ENCODE results near the gene CRB2.
A peak's percentile ranks its signal among the peaks of the same experiment; 100 is the strongest.

Gene CRB2

DNA sequence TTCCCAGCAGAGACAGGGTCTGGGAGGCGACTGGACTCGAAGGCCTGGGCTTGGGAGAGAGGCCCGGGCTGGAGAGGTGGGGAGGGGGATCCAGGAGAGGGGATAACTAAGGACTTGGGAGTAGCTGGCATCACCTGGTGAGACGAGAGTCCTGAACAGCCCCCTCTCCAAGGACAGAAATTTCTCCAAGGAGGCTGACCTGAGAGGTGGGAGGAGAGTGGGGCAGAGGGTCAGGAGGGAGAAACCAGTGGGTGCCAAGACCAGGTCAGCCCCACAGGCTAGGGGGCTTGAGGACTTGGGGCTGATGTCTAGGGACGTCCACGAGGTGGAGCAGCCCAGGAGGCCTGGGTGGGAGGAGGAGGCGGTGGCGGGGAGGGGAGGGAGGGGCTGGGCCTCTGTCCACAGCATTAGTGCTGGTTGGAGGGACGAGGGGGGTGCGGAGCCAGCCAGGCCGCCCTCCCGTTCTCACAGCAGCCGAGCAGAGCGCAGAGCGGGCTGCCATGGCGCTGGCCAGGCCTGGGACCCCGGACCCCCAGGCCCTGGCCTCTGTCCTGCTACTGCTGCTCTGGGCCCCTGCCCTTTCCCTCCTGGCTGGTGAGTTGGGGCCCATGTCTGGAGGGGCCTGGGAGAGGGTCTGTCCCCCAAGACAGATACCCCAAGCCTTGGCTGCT is at the start of gene CRB2:
Gene CRB2 (plus strand): TSS at position 437 of the 671 bp plus-strand sequence. CDS start 64 bp downstream, at position 501.
- DNase-seq (ENCODE audit: low spot score), result no peak

DNA sequence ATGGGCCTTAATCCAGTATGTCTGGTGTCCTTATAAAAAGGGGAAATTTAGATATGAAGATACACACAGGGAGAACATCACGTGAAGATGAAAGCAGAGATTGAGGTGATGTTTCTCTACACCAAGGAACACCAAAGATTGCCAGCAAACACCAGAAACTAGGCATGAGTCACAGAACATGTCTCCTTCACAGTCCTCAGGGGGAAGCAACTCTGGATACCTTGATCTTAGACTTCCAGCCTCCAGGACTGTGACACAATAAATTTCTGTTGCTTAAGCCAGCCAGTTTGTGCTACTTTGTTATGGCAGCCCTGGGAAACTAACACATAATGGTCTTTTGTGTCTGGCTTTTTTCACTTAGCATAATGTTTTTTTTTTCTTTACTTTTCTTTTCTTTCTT is 46.4 kb upstream of the CRB2 start:
- DNase-seq (ENCODE audit: low spot score), result no peak

DNA sequence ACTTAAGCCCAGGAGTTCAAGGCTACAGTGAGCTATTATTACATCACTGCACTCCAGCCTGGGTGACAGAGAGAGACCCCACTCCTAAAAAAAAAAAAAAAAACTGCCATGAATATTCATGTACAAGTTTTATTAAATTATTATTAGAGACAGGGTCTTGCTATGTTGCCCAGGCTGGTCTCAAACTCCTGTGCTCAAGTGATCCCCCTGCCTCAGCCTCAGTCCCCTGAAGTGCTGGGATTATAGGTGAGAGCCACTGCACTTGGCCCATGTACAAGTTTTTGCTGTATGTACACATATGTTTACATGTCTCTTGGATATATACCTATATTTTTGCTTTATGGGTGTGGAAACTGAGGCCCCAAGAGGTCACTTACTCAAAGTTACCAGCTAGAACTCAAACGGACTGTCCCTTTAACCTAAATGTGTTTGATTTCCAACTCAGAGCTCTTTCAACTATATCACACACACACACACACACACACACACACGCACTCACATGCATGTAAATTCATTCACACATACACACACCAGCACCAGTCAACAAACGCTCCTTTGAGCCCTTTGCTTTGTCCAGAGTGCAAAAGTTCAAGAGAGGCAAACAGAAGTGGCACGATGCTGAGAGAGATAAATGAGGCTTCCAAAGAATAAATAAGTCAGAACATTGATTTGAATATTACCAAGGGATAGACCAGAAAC is 45.3 kb upstream of the CRB2 start:
- DNase-seq (ENCODE audit: low spot score), result no peak

DNA sequence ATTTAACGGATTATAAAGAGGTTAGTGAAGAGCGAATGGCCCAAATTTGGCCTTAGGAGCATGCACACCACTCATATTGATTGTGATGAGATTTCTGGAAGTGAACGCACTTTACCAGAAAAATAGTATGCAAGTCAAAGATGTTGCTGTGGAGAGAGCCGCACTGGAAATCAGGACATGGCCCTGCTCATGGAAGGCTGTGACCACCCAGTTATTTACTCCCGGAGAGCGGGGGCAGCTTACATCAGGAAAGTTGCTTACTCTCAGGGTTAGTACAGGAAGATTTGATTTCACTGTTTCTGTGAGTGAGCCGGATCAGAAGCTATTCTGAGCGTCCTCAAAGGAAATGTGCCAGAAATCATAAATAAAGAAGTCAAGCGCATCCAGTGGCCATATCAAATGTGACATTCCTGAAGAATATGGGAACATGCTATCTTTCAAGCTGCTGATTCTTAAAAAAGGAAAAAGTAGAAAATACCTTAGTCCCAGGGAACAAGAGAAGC is 44.7 kb upstream of the CRB2 start:
- no peak for DNase-seq (ENCODE audit: low spot score)

DNA sequence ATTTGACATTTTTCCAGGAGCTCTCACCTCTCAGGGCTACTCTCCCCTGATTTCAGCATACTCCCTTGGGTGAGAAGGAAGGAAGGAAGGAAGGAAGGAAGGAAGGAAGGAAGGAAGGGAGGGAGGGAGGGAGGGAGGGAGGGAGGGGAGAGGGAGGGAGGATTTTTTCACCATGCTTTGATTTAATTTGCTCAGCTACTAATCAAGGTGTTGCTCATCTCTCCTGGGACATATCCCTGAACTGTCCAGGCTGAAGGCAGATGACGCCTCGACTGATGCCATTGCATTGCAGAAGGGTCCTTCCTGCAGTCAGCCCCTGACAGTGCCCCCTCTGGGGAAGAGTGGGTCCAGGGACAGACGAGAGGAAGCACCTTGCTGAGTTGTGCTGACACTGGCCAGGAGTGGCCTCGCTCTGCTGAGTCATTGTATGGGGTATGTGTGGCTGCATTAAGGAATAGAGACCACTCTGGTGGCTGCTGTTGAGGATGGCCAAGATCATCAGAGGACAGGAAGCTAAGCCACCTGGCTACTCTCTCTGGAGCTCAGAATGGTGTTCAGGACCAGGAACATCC is 43.6 kb upstream of the CRB2 start:
- DNase-seq (ENCODE audit: low spot score), result no peak

DNA sequence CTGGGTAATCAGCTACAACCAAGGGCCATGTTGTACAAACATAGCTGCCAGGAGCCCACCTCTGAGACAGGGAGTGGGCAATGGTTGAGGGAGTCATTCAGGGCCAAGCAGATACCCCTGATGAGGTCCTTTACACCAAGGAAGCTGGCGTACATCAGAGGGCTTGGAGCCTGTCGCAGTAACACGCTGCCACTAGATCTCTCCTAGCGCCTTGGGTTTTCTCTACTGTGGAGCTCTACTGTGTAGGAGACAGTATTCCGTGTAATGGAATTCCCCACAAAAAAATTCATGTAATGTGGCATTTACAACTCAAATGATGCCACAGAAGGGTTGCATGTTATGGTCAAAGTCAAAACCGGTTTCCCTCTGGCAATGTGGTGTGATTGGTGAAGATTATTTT is 41.4 kb upstream of the CRB2 start:
- no peak for DNase-seq (ENCODE audit: low spot score)

DNA sequence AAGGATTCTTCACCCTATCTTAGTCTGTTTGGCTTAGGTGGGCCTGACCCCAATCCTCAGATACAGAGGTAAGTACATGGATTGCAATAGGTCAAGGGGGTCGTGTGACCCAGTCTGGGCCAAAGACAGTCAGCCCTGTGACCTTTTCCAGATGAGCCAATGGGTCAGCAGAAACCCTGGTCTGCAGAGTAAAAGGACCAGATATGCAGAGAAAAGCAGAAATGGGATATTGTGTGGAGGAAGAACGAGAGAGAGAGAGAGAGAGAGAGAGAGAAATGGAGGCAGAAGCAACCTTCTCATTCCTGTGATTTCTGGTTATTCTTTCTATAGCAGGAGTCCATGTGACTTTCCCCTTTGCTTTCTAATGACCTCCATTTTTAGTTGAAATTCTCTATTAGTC is 40.4 kb upstream of the CRB2 start:
- DNase-seq (ENCODE audit: low spot score), result no peak

DNA sequence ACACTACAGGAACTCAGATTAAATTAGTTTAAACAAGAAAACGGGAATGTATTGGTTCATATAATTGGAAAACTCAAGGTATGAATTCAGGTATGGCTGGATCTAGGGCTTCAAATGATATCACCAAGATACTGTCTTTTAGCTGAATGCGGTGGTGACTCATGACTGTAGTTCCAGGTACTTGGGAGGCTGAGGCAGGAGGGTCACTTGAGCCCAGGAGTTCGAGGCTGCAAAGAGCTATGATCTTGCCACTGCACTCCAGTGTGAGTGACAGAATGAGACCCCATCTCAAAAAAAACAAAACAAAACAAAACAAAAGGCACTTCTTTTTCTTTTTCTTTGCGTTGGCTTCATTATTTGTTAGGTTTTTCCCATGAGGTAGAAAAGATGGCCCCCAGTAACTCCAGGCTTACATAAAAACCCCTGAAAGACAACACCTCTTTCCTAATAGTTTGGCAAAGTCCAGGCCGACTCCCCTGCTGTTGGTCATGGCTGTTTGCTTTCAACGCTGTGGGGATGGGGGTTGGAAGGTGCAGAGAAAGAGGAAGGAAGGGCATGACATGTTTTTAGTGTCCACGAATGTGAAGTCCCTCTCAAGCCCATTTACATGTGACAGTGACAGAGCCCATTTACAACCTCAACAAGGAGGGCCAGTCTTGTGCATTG is 39.8 kb upstream of the CRB2 start:
- DNase-seq (ENCODE audit: low spot score), result no peak

DNA sequence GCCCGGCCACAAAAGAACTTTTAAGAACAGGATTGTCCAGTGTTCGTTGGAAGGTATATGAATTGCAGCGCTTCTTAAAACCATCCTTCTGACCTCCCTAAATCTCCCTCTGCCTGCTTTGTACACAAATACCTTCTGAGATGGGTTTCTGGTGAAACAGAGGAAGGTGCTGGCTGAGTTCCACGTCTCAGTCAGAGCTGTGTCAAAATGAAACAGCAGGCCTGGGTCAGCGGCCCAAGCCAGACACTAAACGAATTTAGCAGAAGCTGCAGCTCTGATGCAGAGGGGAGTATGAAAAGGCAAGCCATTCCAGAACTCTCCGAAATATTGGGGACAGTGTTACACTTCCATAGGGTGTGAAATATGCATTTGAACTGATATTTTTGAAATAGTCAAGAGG is 37.8 kb upstream of the CRB2 start:
- no peak for DNase-seq (ENCODE audit: low spot score)

DNA sequence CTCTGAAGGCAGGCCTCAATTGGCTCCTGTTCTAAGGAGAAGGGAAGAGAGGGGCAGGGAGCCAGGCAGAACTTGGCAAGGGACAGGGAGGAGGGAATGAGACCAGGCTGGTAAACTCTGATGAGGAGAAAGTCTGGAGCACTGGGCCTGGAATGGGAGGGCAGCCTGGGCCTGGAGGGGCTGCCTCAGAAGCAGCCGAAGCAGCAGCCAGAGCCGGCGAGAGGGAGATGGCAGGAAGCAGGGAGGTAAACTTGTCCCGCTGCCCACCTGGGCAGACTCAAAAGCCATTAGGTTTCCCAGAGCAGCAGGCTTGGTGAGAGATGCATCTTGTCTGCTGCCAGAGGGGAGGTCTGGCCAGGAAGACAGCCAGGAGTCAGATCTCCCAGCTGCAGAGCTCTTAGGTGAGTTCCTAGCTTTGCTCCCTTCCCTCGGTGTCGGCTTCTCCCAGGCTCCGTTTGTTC is 37.0 kb upstream of the CRB2 start:
- DNase-seq (ENCODE audit: low spot score), result peak; percentile 33

DNA sequence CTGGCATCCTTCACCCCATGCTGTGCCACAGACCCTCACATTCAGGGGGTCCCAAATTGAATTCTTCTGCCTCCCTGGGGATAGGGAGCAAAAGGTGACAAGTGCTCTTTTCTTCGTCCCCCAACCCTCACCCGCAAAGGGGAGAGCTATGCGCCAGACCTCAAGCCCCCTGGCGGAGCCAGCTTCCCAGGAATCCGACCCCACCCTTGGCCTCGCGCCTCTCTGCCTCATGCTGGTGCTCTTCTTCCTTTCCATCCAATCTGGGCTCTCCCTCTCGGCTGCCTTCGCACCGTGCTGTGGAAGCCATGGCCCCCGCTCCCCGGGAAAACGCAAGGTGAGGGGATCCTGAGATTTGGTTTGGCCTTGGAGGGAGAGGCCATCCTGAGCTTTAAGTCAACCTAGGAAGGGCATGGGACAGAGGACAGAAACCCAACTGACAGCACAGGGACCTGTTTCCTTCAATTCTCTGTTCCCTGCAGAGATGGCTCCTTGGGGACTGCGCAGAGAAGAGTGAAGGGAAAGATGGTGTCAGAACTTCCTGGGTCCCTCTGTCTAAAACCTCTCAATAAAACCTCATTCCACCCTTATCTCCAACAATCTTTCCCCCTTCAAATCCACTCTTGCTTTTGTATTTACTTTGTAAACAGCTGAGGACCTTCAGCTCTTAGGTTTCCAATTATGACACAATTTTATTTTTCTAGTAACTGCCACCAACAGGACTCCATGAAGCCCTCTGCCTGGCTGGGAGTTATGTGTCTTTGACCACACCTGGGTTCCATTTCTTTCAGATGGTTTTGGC is 36.3 kb upstream of the CRB2 start:
- no peak for DNase-seq (ENCODE audit: low spot score)

DNA sequence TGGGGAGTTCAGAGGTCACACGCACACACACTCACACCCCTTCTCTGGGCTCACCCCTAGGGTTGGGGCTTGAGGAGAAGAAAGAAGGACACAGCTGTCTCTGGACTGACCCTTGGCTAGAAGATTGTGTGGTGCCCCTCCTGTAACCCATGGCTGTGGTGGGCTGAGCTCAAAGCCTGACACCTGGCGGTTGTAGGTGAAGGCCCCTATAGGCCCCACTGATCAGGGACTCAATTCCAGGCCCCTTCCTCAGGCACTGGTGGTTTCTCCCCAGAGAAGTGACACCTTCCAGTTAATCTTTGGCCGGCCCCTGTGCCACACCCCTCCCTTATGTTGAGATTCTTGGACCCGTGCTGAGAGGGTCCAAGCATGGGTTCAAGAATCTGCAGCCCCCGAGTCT is 35.2 kb upstream of the CRB2 start:
- no peak for DNase-seq (ENCODE audit: low spot score)

DNA sequence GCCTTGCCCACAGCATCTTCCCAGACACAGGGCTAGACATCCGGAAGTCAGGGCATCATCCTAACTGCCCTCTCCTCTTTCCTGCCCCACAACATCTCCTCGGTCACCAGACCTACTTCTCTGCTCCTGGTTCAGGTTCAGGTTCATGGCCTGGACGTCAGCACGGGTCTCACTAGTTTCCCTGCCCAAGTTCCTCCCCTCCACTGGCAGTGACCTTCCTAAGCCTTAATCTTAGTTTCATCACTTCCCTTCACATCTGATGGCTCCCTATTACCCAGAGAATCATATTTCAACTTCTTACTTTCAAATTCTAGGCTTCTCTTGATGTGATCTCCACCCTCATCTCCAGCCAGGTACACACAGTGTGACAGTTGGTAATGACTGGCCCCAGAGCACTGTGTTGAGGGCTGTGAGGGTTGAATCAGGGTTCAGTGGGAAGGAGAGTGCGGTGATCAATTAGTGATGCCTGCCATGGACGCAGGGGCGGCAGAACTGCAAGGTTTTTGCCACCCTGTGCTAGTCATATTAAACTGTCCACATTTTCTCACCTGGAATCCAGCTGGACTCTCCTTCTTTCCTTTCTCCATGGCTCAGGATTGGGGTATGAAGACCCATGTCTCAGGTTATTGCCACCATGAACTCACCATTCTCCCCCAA is 34.3 kb upstream of the CRB2 start:
- DNase-seq (ENCODE audit: low spot score), result no peak

DNA sequence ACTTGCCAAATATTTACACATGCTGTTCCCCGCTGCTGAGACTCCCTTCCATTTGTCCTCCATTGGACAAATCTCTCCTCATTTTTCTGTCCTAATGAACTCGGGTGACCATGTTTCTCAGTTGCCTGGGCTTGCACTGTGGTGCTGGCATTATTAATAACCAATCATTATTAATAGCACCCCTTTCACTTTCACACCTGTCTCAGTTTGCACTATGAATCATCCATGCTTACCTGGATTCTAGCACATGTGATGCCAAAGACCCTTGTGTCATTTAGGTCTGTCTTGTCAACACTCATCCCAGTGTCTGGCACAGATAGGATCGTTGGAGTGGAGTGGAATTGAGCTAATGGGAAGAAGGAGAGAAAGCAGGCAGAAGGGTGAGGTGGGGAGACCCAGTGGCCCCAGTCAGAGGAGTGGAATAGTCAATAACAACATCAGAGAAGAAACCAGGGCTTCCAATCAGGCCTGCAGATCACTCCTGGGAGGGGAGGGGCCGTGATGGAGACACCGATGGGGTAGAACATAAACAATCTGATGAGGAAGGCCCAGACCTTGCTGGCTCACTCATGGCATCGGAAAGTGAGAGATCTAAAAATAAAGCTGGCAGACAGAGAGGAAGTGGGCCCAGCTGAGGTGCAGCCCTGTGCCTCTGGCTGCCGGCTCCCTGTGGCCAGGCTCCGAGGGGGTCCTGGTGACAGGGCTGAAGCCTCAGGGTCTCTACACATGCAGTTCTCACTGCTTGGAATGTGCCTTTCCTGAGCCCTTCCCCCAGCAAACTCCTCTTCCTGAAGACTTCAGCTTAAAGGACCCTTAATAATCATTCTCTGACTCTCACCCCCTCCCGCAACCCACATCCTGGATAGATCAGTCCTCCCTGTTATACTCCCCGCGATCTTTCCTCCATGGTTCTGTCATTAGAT is 33.5 kb upstream of the CRB2 start:
- DNase-seq (ENCODE audit: low spot score), result no peak

DNA sequence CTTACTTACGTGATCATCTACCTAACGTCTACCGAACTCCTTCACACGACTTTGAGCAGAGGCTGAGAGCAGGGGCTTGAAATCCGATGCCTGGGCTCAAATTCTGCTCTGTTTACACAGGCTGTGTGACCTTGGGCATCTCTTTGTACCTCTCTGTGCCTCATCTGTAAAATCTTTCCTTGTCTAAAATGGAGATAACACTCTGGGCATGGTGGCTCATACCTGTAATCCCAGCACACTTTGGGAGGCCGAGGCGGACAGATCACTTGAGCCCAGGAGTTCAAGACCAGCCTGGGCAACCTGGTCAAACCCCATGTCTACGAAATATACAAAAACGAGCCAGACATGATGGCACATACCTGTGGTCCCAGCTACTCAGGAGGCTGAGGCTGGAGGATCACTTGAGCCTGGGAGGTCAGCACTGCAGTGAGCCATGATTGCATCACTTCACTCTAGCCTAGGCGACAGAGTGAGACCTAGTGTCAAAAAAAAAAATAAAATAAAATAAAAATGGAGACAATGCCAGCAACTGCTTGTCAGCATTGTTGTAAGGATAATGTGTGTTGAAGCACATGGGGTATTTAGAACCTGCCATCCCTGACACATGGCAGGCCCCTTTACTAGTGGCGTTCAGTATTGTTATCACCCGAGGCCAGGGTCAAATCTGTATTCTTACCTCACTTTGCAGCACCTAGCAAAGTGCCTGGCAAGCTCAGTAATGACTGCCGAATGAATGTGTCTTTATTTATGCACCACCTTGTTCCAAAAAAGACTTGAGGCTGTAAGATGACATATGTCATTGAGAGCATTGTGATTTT is 32.6 kb upstream of the CRB2 start:
- DNase-seq (ENCODE audit: low spot score), result no peak

DNA sequence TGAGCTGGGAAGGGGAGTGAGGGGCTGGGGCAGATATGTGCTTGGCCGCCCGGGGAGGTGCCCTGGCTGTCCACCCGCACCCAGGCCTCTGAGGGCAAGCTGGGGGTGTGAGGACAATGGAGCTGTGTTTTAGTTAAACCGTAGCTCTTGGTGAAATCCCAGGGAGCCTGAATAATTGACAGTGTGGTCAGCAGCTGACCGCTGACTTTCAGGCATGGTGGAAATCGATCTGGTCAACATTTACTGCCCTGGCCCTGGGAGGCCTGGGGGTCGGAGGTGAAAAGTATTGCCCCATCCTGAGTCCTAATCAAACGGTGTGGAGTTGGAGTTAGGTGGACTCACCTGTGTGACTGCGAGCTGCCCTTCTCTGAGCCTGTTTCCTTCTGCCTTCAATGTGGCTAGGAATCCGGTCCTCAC is 31.2 kb upstream of the CRB2 start:
- no peak for DNase-seq (ENCODE audit: low spot score)

DNA sequence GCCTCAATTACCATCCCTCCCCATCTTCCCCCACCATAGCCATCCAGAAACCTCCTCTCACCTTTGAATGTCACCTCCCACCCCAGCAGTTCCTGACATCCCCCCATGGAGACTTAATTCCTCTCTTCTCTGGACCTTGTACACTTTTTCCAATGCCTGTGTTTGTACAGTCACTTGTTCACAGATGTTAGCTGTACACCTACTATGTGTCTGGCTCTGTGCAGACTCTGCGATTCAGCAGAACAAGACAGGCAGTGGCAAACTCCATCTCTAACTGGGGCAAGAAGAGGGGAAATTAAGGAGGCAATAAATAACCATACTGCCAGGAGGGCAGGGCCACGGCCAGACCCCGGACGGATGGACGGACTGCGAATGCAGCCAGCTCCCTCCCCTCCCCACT is 29.8 kb upstream of the CRB2 start:
- DNase-seq (ENCODE audit: low spot score), result no peak

DNA sequence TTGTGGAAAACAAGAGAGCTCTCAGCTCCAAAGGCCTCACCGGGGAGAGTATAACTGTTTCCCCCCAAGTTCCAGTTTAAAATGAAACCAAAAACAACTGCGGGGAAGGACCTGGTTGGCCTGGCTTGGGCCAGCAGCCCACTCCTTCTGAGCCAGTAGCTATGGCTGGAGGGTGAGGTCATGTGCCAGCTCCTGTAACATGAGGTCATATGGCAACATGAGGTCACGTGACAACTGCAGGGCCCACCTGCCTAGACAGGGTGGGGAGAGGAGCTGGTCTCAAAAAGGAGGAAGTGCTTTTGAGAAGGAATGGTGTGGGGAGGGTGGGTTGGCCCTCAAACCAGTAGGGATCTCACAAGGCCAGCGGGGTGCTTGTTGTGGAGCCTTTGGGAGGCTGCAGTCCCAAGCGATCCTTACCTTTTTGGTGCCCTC is 29.3 kb upstream of the CRB2 start:
- DNase-seq (ENCODE audit: low spot score), result no peak

DNA sequence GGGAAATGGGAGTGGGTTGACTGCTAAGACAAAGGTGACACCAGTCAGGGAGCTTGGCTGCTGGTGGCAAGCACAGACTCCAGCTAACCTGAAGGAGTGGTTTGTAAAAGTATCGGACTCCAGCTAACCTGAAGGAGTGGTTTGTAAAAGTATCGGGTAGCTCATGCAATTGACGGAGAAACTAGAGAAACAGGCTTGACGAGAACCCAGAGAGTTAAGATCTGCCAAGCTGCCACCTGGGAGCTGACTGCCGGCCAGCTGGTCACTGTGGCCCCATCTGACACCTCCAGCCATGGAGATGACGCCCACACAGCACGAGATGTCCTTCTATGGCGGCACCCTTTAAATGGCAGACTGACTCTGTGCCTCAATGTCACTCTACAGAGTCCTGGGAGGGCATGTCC is 28.3 kb upstream of the CRB2 start:
- no peak for DNase-seq (ENCODE audit: low spot score)
